ENCODE measurements around the gene OR2B6.

GRCh38 chr6:27924179-27924578 is 32.9 kb upstream of the OR2B6 start:
- no peak for TF ChIP-seq CTCF (IDR thresholded peaks at IDR 0.05)
- no peak for TF ChIP-seq ZFX (IDR thresholded peaks at IDR 0.05; ENCODE audit: borderline replicate concordance)
